Subcutaneous adipose tissue (tissue), 4 donors: Measurements from ENCODE around the gene BCAS4. TPM values are rescaled to one million over a fixed set of nuclear protein-coding genes. Genes with fewer than 3 reads are reported as not detected.

Experiments used
- total RNA-seq, 4 donors: library from RNA; depleted of rRNA; stranded (reverse); fragments of >200 nt; gene quantifications; one replicate each; pipeline ENCODE4 v1.1.0, GENCODE V29; 2016
- TF ChIP-seq, protein P1 (sequence below): fragments of 450-650 bp; IDR thresholded peaks from one replicate; pipeline ENCODE4 v1.5.1; 2016; ENCODE audit warnings: low read depth, mild to moderate bottlenecking, control low read depth, antibody characterized with exemption, moderate library complexity

BCAS4 gene
- total RNA-seq, 4 donors from 2014 or later: 0.49 to 14.8 (median 4.3) TPM

- TF ChIP-seq, protein P1, sequence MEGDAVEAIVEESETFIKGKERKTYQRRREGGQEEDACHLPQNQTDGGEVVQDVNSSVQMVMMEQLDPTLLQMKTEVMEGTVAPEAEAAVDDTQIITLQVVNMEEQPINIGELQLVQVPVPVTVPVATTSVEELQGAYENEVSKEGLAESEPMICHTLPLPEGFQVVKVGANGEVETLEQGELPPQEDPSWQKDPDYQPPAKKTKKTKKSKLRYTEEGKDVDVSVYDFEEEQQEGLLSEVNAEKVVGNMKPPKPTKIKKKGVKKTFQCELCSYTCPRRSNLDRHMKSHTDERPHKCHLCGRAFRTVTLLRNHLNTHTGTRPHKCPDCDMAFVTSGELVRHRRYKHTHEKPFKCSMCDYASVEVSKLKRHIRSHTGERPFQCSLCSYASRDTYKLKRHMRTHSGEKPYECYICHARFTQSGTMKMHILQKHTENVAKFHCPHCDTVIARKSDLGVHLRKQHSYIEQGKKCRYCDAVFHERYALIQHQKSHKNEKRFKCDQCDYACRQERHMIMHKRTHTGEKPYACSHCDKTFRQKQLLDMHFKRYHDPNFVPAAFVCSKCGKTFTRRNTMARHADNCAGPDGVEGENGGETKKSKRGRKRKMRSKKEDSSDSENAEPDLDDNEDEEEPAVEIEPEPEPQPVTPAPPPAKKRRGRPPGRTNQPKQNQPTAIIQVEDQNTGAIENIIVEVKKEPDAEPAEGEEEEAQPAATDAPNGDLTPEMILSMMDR: no peak
Observed at GRCh38 chr20:50915424-50915823, 120.6 kb downstream of the BCAS4 start.

DNA sequence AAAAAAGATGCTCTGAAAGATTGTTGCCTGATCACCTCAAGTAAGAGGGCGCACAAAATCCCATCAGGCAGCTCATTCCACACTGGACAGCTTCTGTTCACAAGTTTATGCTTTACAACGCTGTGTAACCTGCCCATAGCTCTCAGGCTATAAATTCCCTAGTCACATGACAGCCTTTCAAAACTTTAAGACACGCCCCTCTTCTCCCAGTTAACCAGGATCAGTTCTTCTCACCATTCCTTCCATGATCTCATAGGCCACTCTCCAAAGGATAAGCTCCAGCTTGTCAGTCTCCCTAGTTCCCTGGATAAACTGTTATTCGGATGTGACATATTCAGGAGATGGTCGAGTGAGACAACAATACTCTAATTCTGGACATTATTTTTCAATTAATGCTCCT lies 121.4 kb downstream of the BCAS4 start:
- TF ChIP-seq, protein P1: no peak

DNA sequence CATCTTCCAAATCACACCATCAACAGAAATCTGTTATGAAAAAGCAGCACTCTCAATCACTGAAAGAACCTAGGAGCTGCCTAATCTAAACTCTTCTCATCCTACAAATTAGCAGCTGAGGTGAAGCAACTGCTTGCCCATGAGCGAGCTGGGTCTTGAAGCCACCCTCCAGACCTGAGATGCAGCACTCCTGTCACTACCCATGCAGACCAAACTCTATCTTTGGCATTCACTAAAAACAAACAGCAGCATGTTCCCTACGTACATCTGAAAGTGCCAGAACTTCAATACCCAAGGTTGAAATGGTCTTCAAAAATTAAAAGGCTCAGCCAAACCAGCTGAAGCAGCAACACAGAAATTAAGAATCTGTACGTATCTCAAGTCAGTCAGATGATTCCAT lies 122.1 kb downstream of the BCAS4 start:
- TF ChIP-seq, protein P1: no peak

DNA sequence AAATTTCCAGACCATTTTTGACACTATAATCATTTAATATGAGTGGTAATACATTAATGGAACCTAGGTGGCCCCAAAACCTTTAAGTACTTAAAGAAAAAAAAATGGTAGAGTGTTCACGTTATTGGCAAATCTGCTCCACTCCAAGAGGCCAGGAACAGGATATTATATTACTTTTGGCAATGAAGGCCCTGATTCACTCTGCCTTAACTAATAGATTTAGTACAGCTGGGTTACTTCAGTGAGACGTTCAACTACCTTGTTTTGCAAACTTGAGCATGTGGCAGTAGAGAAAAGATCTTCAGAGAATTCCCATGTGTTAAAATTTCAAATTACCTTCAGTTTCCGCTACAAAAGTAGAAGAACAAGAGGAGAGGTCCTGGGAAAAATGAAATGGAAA lies 123.5 kb downstream of the BCAS4 start:
- TF ChIP-seq, protein P1: no peak

DNA sequence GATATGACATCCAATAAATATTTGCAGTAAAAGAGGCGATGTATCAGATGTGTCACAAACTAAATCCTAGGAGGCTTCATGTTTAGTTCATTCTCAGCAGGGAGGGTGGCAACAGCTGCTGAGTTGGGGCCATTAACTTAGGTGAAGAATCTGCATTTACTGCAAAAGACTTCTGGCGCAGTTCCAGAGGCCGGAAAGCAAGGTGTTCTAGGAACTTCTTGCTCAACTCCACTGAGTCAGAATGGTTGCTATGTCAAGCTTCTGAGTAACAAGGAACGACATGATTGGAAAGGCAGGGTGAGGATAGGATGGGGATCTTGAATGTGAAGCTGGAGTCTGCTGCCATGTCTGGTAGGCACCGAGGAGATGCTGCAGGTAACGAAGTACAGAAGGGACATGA lies 124.7 kb downstream of the BCAS4 start:
- TF ChIP-seq, protein P1: no peak

DNA sequence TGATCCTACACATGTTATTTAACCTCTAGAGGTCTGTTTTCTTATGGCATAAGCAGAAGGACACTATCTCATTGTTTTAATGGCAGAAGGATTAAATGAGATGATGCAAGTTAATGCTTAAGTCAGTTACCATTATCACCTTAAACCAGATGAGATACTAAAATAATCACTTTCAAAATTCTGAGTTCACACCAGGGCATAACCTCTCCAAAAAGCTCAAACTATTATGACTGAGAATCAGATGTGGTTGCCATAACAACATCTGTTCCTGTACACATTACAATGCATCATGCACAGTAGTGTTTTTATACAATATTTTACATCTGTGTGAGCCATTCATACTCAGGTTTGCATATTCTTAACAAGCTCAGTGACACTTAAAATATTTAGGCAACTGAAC lies 126.1 kb downstream of the BCAS4 start:
- TF ChIP-seq, protein P1: no peak

- TF ChIP-seq, protein P1: no peak
Observed at GRCh38 chr20:50921803-50922501, 127.1 kb downstream of the BCAS4 start.
